HG03196 (cell line): Measurements from ENCODE around the gene KLHL36.
A peak's percentile ranks its signal among the peaks of the same experiment; 100 is the strongest.

Experiments
- ATAC-seq: cut with Tn5 transposase; IDR thresholded peaks from one replicate; pipeline ENCODE4 v1.9.1; 2021; ENCODE audit not compliant: unreplicated experiment

Gene KLHL36

DNA sequence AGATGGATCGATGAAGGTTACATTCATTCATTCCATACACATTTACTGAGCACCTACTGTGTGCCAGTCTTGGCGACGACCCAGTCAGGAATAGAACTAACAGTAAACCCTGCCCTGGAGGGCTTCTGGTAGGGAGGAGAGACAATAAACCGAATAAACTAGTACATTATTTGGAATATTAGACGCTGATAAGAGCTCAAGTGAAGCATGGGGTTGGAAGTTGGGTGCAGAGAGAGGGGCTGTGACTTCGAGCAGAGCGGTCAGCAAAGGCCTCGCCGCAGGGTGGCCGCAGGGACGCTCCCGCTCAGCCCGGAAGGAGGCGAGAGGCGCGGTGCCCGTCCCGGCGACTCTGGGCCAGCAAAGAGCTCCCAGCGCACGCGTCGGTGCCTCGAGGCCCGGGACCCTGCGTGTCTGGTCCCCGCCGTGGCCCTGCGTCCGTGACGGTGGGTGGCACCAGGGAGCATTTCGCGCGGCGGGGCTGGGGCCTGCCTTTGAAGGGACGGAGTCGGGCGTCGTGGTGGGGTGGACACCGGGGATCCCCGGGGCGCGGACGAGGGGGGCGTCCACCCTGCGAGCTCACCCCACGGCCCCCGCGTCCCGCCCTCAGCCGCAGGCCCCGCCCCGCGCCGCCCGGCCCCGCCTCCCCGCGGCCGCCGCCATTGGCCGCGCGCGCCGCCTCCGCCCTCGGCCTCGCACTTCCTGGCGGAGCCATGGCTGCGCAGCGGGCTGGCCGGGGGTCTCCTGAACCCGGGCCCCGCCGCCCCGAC lies at the start of gene KLHL36:
Gene KLHL36, plus strand, starts transcription at position 684 of the 767 bp plus-strand sequence. CDS start 2,357 bp downstream, outside the sequence.
- ATAC-seq = peak; percentile 63

DNA sequence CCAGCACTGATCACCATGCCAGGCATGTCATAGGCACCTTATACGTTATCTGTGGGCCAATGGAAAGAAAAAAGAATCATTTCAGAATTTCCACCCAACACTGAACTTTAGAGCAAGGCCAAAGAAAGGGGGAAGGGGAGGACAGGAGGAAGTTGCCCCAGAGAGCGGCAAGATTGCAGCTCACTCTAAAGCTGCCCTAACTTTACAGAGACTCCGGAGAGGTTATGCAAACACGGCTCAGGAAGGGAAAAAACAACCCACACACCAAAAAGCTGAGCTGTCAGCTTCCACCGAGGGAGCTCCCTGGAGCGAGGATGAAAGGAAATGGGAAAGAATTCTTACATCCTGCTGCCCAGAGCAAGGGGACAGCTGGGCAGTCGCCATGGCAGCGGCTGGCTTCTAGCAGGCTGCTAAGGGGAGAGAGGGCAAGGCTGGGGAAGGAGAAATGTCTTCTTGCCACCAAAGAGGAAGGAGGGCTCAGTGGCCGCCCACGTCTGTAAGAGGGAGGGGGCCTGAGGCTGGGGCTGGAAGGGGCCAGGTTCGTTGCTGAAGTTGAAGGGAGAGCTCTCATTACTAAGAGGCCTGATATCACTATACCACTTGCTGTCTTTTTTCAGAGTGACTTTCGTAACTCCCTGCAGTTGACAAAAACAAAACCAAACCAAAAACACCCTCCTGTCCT lies 48.6 kb upstream of the KLHL36 start:
- ATAC-seq = no peak

DNA sequence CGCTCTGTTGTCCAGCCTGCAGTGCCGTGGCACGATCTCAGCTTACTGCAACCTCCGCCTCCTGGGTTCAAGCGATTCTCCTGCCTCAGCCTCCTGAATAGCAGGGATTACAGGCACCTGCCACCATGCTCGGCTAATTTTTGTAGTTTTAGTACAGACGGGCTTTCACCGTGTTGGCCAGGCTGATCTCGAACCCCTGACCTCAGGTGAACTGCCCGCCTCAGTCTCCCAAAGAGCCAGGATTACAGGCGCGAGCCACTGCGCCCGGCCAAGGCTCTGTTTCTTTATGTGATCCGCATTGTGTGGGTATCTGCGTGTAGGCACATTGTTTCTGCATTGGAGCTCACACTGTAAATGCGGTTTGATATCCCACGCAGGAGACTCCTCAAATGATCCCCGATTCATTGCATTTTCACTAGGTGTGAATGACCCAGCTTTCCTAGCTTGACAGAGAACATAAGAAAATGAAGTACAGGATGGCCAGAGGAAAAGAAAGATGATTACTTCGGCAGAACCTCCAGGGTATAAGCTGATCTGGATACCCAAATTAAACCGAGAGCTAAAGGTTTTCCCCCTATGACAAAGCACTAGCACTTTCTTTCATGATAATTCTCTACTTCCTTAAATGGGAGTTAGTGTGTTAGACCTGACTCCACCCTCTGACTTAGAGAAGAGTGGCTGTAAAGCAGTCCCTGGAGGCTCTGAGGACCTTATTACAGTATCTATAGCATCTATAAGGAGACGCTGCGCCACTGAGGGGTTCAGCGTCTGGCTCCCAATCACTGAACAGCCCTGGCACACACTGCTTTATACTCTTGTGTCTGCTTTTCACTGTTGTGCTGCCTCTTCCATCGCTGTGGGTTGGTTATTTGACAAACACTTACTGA lies 47.7 kb upstream of the KLHL36 start:
- peak; percentile 67 for ATAC-seq

GRCh38 chr16:84603140-84603816 lies 45.0 kb upstream of the KLHL36 start:
- ATAC-seq = no peak

GRCh38 chr16:84603940-84604339 lies 44.4 kb upstream of the KLHL36 start:
- ATAC-seq = no peak

- ATAC-seq = no peak
Measured at GRCh38 chr16:84604477-84605013, 43.8 kb upstream of the KLHL36 start.

DNA sequence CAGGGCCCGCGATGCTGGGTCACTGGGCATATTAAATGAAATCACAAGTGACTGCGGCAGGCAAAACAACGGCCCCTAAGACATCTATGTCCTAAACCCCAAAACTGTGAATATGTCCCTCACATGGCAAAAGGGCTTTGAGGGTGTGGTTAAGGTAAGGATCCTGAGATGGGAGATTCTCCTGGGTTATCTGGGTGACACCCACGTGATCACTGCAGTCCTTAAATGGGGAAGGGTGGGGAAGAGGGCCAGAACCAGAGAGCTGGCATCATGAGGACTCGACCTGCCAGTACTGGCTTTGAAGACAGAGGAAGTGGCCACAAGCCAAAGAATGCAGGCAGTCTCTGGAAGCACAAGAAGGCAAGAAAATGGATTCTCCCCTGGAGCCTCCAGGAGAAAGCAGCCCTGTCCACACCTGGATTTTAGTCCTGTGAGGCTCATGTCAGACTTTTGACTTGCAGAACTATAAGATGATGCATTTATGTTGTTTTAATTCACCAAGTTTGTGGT lies 42.9 kb upstream of the KLHL36 start:
- no peak for ATAC-seq

DNA sequence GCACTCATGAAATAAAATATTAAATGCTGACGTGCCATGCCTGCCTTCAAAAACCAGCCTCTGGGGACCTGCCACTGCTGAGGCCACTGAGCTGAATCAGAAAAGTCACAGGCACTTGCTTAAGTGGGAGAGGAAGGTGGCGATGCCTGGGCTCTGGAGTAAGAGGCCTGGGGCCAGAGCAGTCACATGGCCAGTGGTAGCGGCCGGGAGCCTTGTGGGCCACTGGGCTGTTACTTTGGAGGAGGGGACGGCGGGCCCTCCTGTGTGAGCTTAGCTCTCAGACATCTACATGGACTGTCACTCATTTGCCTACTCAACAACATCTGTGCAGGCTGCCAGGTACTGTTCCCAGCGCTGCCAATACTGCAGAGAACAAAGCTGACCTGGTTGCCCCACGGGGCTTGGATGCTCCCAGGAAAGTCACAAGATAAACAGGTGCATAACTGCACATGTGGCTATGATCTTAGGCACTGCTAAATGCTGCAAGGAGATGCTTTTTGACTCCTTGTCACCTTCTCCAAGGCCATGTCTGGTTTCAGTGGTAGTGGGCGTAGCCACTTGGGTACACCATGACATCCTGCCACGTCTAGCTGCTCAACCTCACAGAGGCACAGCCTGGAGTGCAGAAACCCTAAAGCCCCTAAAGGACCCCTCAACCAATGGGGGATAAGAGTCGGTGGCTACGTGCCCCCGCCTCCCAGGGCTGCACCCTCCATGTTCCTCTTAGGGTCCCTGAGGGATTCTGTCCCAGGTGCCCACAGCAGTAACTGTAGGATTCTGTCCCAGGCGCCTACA lies 42.0 kb upstream of the KLHL36 start:
- ATAC-seq = no peak

DNA sequence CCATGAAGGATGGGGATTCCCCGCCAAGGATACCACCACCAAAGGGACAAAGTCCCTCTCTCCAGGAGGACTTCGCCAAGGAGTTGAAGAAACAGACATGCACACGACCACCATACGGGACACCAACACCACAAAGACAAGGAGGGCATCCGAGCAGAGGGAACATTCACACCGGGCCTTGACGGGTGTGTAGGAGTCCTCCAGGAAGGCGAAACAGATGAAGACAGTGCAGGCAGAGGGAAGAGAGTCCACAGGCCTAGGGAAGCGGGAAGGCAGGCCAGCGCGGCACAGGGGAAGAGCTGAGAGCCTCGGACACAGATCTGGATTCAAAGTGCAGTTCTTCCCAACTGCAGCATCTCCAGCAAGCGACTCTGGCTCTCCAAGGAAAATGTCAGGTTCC lies 41.2 kb upstream of the KLHL36 start:
- ATAC-seq = no peak

DNA sequence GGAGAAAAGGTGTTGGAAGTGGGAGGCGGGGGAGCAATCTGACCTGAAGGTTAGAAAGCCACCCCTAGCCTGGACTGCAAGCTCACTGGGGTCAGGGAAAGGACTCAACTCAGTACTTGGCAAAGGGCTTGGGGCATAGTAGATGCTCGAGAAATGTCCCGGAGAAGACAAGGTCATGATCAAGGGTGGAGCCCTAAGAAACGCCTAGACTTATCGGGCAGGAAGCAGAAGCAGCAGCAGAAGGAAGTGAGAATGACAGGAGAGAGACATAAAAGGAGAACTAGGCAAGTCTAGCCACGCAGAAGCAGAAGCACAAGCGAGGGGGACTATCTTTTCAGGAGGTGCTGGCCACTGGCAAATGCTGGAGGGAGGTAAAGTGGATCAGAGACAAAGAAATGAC lies 40.6 kb upstream of the KLHL36 start:
- no peak for ATAC-seq

DNA sequence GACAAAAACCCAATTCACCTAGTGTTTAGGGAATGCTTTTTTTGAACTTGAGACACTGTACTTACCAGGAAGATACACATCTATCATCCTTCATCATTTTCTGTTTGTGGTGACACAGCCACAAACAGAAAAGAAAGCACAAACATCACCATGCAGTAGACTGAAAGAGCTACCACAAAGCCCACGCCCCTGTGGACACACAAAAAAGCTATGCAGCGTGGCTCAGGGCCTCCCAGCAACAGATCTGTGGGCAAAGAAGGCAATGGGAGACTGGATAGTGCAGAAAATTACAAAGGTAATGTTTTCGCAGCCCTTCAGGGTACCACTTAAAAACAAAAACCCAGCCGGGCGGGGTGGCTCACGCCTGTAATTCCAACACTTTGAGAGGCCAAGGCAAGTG lies 40.0 kb upstream of the KLHL36 start:
- no peak for ATAC-seq

GRCh38 chr16:84609563-84610177 lies 38.6 kb upstream of the KLHL36 start:
- no peak for ATAC-seq

DNA sequence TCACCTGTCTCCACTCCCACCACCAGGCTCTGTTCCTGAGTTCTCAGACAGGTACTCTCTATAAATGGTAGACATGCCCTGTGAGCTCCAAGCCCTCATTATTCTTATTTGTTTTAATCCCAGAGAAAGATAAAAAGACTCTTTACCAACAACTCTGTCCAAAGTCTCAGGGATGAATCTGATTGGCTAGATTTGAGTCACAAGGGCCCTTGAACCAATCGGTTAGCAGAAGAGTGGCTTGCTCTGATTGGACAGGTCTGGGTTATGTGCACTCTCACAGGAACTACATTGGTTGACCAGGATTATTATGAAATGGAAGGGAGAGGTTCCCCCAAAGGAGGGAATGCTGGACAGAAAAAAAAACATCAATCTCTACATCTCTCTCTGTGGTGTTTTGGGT lies 37.9 kb upstream of the KLHL36 start:
- ATAC-seq = no peak

- ATAC-seq = no peak
Measured at GRCh38 chr16:84611041-84611440, 37.3 kb upstream of the KLHL36 start.

DNA sequence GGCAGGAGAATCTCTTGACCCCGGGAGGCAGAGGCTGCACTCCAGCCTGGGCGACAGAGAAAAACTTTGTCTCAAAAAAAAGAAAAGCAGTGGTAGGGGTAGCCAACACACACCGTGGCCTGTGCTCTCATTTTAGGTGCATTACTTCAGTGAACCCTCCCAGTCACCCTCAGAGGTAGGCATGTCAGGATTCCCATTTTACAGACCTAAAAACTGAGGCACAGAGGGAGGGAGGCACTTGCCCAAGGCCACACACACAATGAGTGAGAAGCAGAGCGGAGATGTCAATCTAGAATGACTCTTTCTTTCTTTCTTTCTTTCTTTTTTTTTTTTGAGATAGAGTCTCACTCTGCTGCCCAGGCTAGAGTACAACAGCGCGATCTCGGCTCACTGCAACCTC lies 35.6 kb upstream of the KLHL36 start:
- no peak for ATAC-seq

DNA sequence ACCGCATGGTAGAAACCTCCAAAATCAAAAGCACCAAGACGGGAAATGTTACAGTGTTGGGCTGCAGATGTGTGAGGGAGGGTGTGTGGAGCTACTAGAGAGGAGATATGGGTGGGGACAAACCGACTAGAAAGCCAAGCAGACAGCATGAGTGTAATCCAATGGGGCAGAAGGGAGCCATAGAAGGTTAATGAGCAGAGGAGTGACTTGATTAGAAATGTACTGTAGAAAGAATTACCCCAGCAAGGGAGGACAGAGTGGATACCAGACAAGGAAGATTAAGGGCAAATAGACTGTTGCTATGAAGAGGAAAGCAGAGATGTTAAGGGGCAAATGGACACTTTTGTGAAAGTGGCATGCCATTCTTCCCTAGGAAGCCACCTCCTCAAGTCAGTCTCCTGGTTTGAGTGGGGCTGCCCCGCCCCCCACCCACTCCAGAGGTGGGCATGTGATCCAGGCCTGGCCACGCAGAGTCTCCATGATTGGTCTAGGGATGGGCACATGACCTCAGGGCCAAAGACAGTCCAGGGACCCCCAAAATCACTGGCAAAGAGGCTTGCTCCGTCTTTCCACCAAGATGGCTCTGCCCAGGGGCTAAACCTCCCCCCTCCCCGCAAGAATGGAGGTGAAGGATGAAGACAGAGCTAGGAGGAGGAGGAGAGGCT lies 34.8 kb upstream of the KLHL36 start:
- no peak for ATAC-seq

DNA sequence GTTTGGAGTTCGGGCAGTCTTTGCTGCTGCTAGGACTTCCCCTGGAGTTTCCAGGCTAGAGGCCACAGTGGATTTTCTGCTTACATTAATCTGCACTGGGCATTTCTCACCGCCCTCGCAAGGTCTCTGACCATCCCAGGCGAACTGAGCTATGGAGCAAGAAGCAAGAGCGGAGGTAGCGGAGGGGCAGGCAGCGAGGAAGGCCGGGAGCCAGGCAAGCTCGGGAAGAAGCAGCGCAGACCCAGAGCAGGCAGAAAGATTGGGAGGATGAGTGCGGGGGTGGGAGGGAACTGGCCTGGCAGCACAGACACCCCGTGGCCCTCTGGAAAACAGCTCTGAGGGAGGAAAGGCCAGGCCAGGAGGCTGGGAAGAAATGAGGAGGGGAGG lies 34.2 kb upstream of the KLHL36 start:
- no peak for ATAC-seq

DNA sequence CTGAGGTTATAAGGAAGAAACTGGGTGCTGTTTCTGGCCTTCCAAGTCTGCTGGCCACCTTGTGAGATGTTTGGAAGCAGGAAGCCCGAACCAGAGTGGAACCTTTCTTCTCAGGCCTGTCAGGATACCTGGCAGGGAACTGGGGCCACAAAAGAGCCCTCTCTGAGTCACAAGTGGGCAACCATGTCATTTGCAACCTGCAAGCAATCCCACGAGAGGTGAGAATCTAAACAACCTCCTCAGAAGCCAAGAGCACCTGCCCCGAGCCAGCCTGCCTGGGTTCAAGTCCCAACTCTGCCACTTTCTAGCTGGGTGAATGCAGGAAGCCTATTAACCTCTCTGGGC lies 33.7 kb upstream of the KLHL36 start:
- ATAC-seq = no peak
